WTC11 (cell line): ENCODE data around the gene FILIP1L. TPM values are rescaled to one million over a fixed set of nuclear protein-coding genes. Genes with fewer than 3 reads are reported as not detected.

ENCODE experiments used
- ATAC-seq: fragments of 200-7000 bp; cut with Tn5 transposase; 2 replicates; pipeline ENCODE4 v1.10.0; 2021; ENCODE audit warnings: mild to moderate bottlenecking, moderate library complexity
- CTCF ChIA-PET: fragments of 300-600 bp; sonication (Branson Sonifier 250); formaldehyde crosslinking; loops from one replicate; lab custom pipeline; 2021; ENCODE audit warnings: antibody characterized with exemption; lab: Charles Lee
- POLR2A ChIA-PET: fragments of 350-600 bp; sonication (Branson Sonifier 250); formaldehyde crosslinking; loops from one replicate; lab custom pipeline; 2021; ENCODE audit warnings: antibody characterized with exemption; lab: Charles Lee
- DNase-seq: peaks from one replicate; pipeline ENCODE4 v3.0.0; 2021; ENCODE audit warnings: low spot score
- H3K27ac Mint-ChIP-seq: 2 replicates; pipeline ENCODE4 v1.8.0; 2021; ENCODE audit warnings: mixed read lengths
- H3K27me3 Mint-ChIP-seq: 2 replicates; pipeline ENCODE4 v1.8.0; 2021; ENCODE audit warnings: low read depth, mild to moderate bottlenecking, moderate library complexity, mixed read lengths
- H3K36me3 Mint-ChIP-seq: 2 replicates; pipeline ENCODE4 v1.8.0; 2021; ENCODE audit warnings: mixed read lengths
- H3K4me1 Mint-ChIP-seq: 2 replicates; pipeline ENCODE4 v1.8.0; 2022; ENCODE audit warnings: mixed read lengths
- H3K4me3 Mint-ChIP-seq: 2 replicates; pipeline ENCODE4 v1.8.0; 2021; ENCODE audit warnings: mild to moderate bottlenecking, moderate library complexity, mixed read lengths
- H3K9me3 Mint-ChIP-seq: 2 replicates; pipeline ENCODE4 v1.8.0; 2021; ENCODE audit warnings: mixed read lengths
- ARID4B ChIP-seq: sonication (generic); formaldehyde crosslinking; IDR thresholded peaks from 2 replicates; pipeline ENCODE4 v1.8.0; 2023; ENCODE audit warnings: missing genetic modification reagents, mild to moderate bottlenecking, borderline replicate concordance
- ELF4 ChIP-seq: sonication (generic); formaldehyde crosslinking; IDR thresholded peaks from 2 replicates; pipeline ENCODE4 v1.8.1; 2022; ENCODE audit warnings: low read depth, mild to moderate bottlenecking, moderate library complexity, missing genetic modification reagents
- ESRRA ChIP-seq: sonication (generic); formaldehyde crosslinking; IDR thresholded peaks from 2 replicates; pipeline ENCODE4 v1.8.1; 2022; ENCODE audit warnings: mild to moderate bottlenecking, missing genetic modification reagents, borderline replicate concordance
- FOXK1 ChIP-seq: sonication (generic); formaldehyde crosslinking; IDR thresholded peaks from 2 replicates; pipeline ENCODE4 v1.8.0; 2022; ENCODE audit warnings: mild to moderate bottlenecking, moderate library complexity, missing genetic modification reagents
- GRHL2 ChIP-seq: fragments of 250-450 bp; sonication (Bioruptor Pico); IDR thresholded peaks from 2 replicates; pipeline ENCODE4 v1.8.0; 2022; ENCODE audit warnings: mild to moderate bottlenecking, moderate library complexity; ENCODE audit not compliant: insufficient replicate concordance, severe bottlenecking
- GTF2I ChIP-seq: fragments of 250-450 bp; sonication (Bioruptor Pico); conservative IDR thresholded peaks from 2 replicates; pipeline ENCODE4 v1.4.0; 2021; ENCODE audit warnings: mild to moderate bottlenecking
- JUN ChIP-seq: sonication (generic); formaldehyde crosslinking; IDR thresholded peaks from 2 replicates; pipeline ENCODE4 v1.8.0; 2023; ENCODE audit warnings: mild to moderate bottlenecking, missing genetic modification reagents
- MAX ChIP-seq: sonication (generic); formaldehyde crosslinking; IDR thresholded peaks from 2 replicates; pipeline ENCODE4 v1.8.0; 2022; ENCODE audit warnings: mild to moderate bottlenecking, missing genetic modification reagents
- MXD4 ChIP-seq: fragments of 250-450 bp; sonication (Bioruptor Pico); IDR thresholded peaks from 2 replicates; pipeline ENCODE4 v1.8.0; 2021; ENCODE audit warnings: mild to moderate bottlenecking, moderate library complexity, borderline replicate concordance
- NFYB ChIP-seq: sonication (generic); formaldehyde crosslinking; conservative IDR thresholded peaks from 2 replicates; pipeline ENCODE4 v1.8.0; 2022; ENCODE audit warnings: low read depth, missing genetic modification reagents
- NR2C2 ChIP-seq: sonication (generic); formaldehyde crosslinking; IDR thresholded peaks from 2 replicates; pipeline ENCODE4 v1.8.0; 2022; ENCODE audit warnings: mild to moderate bottlenecking, missing genetic modification reagents
- PRRX2 ChIP-seq: fragments of 250-450 bp; sonication (Bioruptor Pico); IDR thresholded peaks from 2 replicates; pipeline ENCODE4 v1.8.0; 2021; ENCODE audit warnings: mild to moderate bottlenecking
- RORB ChIP-seq: fragments of 250-450 bp; sonication (Bioruptor Pico); IDR thresholded peaks from 2 replicates; pipeline ENCODE4 v1.9.0; 2021; ENCODE audit warnings: mild to moderate bottlenecking
- SP1 ChIP-seq: sonication (generic); formaldehyde crosslinking; conservative IDR thresholded peaks from 2 replicates; pipeline ENCODE4 v1.8.1; 2022; ENCODE audit warnings: missing genetic modification reagents
- TEAD4 ChIP-seq: sonication (generic); formaldehyde crosslinking; IDR thresholded peaks from 2 replicates; pipeline ENCODE4 v1.8.0; 2022; ENCODE audit warnings: mild to moderate bottlenecking, missing genetic modification reagents
- TP53 ChIP-seq: sonication (generic); formaldehyde crosslinking; IDR thresholded peaks from 2 replicates; pipeline ENCODE4 v1.8.1; 2023; ENCODE audit warnings: mild to moderate bottlenecking, missing genetic modification reagents
- USF1 ChIP-seq: sonication (generic); formaldehyde crosslinking; IDR thresholded peaks from 2 replicates; pipeline ENCODE4 v1.8.0; 2022; ENCODE audit warnings: mild to moderate bottlenecking, missing genetic modification reagents
- ZNF396 ChIP-seq: fragments of 250-450 bp; sonication (Bioruptor Pico); IDR thresholded peaks from 2 replicates; pipeline ENCODE4 v1.8.0; 2021; ENCODE audit warnings: mild to moderate bottlenecking, moderate library complexity, borderline replicate concordance
- ZNF423 ChIP-seq: fragments of 250-450 bp; sonication (Bioruptor Pico); IDR thresholded peaks from 2 replicates; pipeline ENCODE4 v2.1.2; 2022; ENCODE audit warnings: mild to moderate bottlenecking, moderate library complexity
- ZNF425 ChIP-seq: fragments of 250-450 bp; sonication (Bioruptor Pico); conservative IDR thresholded peaks from 2 replicates; pipeline ENCODE4 v1.9.0; 2021; ENCODE audit warnings: mild to moderate bottlenecking
- ZNF671 ChIP-seq: fragments of 250-450 bp; sonication (Bioruptor Pico); IDR thresholded peaks from 2 replicates; pipeline ENCODE4 v1.8.0; 2021; ENCODE audit warnings: mild to moderate bottlenecking
- total RNA-seq: library from RNA; stranded (reverse); gene quantifications from 3 replicates; pipeline ENCODE4 v1.2.3, GENCODE V29; 2021
- TF ChIP-seq, protein P1 (sequence below): sonication (generic); formaldehyde crosslinking; IDR thresholded peaks from 2 replicates; pipeline ENCODE4 v1.8.1; 2022; ENCODE audit warnings: missing genetic modification reagents, borderline replicate concordance
- TF ChIP-seq, protein P2 (sequence below): fragments of 250-450 bp; sonication (Bioruptor Pico); IDR thresholded peaks from 2 replicates; pipeline ENCODE4 v2.1.2; 2022; ENCODE audit warnings: mild to moderate bottlenecking, moderate library complexity
- TF ChIP-seq, protein P3 (sequence below): fragments of 250-450 bp; sonication (Bioruptor Pico); IDR thresholded peaks from 2 replicates; pipeline ENCODE4 v1.9.0; 2021; ENCODE audit warnings: moderate library complexity, mild to moderate bottlenecking, inconsistent platforms, borderline replicate concordance
- TF ChIP-seq, protein P4 (sequence below): sonication (generic); formaldehyde crosslinking; IDR thresholded peaks from 2 replicates; pipeline ENCODE4 v1.8.1; 2023; ENCODE audit warnings: mild to moderate bottlenecking, missing genetic modification reagents, moderate library complexity

Gene FILIP1L
- total RNA-seq, 1 experiment from 2014 or later, result 0.17 TPM

DNA sequence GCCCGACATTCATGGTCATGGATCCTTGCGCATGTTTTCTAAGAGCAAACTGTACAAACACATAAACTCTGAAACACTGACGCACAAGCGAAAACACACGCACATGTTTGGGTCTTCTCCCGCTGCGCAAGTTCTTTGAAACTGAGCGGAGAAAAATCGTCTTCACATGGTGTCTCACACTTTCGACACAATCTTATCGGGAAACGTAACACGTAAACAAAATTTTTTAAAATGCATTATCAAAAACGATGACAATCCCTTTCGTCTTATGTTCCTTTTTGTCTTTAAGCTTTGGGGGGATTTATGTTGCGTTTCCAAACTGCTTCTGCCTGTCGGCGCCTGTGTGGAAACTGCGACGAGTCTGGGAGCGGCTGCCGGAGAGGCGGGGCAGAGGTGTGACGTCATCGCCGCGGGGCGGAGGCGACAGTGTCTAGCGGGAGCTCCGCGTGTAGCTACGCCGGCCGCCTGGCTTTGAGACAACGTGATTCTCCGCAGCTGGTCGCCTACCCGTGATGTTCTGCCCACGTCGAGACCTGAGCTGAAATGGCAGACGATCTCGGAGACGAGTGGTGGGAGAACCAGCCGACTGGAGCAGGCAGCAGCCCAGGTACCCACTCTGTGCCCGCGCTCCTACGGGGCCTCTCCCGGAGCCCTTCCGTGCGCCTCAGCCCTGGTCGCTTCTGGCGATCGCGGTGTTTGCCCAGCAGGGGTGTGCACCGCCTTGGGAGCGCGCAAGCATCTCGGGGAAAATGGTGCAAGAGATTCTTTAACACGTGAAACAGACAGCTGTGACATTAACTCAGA is 296.7 kb downstream of the FILIP1L start, which contains the start of gene CMSS1:
Gene CMSS1 (plus strand): TSS at position 426 of the 804 bp plus-strand sequence.
- no peaks in the 10 kb centered on the region for H3K9me3 Mint-ChIP-seq
- POLR2A ChIA-PET, result interaction anchor here (1.0 kb wide), 1 partner anchor 443 kb away, joined by 3 read pairs; the partner anchor contains the start of gene TBC1D23
- H3K4me1 Mint-ChIP-seq, result peaks cover 18% of the 10 kb centered on the region
- peak; percentile 94 for DNase-seq
- 0 out of 2 replicates have a peak, but pooled peaks cover 3% of the 10 kb centered on the region for H3K36me3 Mint-ChIP-seq
- H3K27ac Mint-ChIP-seq, result peak within 1 kb of the TSS; percentile 95
- peak; percentile 94 for ATAC-seq
- no peaks in the 10 kb centered on the region for H3K27me3 Mint-ChIP-seq
- H3K4me3 Mint-ChIP-seq, result peak within 1 kb of the TSS; percentile 83
- CTCF ChIA-PET, result interaction anchor here (1.0 to 1.8 kb wide), 5 partner anchors 9 to 443 kb away, joined by 3 to 9 read pairs (median 7); partner anchors contain the start of gene TBC1D23
- TF ChIP-seq ARID4B (CRISPR knock-in tag) (peak; percentile 86; the same call in 1 of the 2 replicates), JUN (CRISPR knock-in tag) (0 out of 2 replicates have a peak, but pooled peaks have one; percentile 26), GRHL2 (CRISPR knock-in tag) (no peak), ZNF425 (CRISPR knock-in tag) (no peak), USF1 (CRISPR knock-in tag) (peak; percentile 48; the same call in 1 of the 2 replicates), PRRX2 (CRISPR knock-in tag) (no peak), MXD4 (no peak), NR2C2 (CRISPR knock-in tag) (no peak), ZNF396 (no peak), MAX (CRISPR knock-in tag) (peak; percentile 95), ZNF671 (CRISPR knock-in tag) (no peak), GTF2I (CRISPR knock-in tag) (no peak), RORB (CRISPR knock-in tag) (no peak), ESRRA (CRISPR knock-in tag) (no peak), ELF4 (CRISPR knock-in tag) (no peak), NFYB (CRISPR knock-in tag) (no peak), SP1 (peak; percentile 92), TP53 (no peak), FOXK1 (CRISPR knock-in tag) (peak; percentile 90), TEAD4 (CRISPR knock-in tag) (no peak), ZNF423 (CRISPR knock-in tag) (no peak)
- TF ChIP-seq, protein P1, sequence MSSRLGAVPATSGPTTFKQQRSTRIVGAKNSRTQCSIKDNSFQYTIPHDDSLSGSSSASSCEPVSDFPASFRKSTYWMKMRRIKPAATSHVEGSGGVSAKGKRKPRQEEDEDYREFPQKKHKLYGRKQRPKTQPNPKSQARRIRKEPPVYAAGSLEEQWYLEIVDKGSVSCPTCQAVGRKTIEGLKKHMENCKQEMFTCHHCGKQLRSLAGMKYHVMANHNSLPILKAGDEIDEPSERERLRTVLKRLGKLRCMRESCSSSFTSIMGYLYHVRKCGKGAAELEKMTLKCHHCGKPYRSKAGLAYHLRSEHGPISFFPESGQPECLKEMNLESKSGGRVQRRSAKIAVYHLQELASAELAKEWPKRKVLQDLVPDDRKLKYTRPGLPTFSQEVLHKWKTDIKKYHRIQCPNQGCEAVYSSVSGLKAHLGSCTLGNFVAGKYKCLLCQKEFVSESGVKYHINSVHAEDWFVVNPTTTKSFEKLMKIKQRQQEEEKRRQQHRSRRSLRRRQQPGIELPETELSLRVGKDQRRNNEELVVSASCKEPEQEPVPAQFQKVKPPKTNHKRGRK (CRISPR knock-in tag), result no peak
- TF ChIP-seq, protein P2, sequence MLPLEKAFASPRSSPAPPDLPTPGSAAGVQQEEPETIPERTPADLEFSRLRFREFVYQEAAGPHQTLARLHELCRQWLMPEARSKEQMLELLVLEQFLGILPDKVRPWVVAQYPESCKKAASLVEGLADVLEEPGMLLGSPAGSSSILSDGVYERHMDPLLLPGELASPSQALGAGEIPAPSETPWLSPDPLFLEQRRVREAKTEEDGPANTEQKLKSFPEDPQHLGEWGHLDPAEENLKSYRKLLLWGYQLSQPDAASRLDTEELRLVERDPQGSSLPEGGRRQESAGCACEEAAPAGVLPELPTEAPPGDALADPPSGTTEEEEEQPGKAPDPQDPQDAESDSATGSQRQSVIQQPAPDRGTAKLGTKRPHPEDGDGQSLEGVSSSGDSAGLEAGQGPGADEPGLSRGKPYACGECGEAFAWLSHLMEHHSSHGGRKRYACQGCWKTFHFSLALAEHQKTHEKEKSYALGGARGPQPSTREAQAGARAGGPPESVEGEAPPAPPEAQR, result no peak
- TF ChIP-seq, protein P3, sequence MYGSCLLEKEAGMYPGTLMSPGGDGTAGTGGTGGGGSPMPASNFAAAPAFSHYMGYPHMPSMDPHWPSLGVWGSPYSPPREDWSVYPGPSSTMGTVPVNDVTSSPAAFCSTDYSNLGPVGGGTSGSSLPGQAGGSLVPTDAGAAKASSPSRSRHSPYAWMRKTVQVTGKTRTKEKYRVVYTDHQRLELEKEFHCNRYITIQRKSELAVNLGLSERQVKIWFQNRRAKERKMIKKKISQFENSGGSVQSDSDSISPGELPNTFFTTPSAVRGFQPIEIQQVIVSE, result no peak
- TF ChIP-seq, protein P4, sequence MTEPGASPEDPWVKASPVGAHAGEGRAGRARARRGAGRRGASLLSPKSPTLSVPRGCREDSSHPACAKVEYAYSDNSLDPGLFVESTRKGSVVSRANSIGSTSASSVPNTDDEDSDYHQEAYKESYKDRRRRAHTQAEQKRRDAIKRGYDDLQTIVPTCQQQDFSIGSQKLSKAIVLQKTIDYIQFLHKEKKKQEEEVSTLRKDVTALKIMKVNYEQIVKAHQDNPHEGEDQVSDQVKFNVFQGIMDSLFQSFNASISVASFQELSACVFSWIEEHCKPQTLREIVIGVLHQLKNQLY (CRISPR knock-in tag), result no peak
